GM12865 (cell line): ENCODE measurements around the gene SIK2.

Experiments used
- DNase-seq: peaks from one replicate; pipeline ENCODE4 v3.0.0; 2010; ENCODE audit warnings: low read depth
- H3K4me3 ChIP-seq: 2 replicates; pipeline ENCODE4 v1.5.1; 2011; ENCODE audit warnings: mild to moderate bottlenecking, low read depth, low read length, control low read depth
- CTCF ChIP-seq: IDR thresholded peaks from 2 replicates; pipeline ENCODE4 v1.5.1; 2011; ENCODE audit warnings: low read length, control low read depth, low read depth, inconsistent platforms; ENCODE audit not compliant: insufficient read depth; ENCODE audit errors: missing control alignments

Gene SIK2

GRCh38 chr11:111729071-111729830 is 127.0 kb downstream of the SIK2 start:
- no peak for DNase-seq
- H3K4me3 ChIP-seq, result no peak overlapping the region
- no peak for TF ChIP-seq CTCF

GRCh38 chr11:111729831-111730311 is 127.6 kb downstream of the SIK2 start:
- DNase-seq, result no peak
- TF ChIP-seq CTCF, result no peak
- no peak overlapping the region for H3K4me3 ChIP-seq

GRCh38 chr11:111730871-111731591 is 128.8 kb downstream of the SIK2 start:
- DNase-seq, result no peak
- H3K4me3 ChIP-seq, result no peak overlapping the region
- no peak for TF ChIP-seq CTCF

GRCh38 chr11:111731821-111732220 is 129.6 kb downstream of the SIK2 start:
- no peak for TF ChIP-seq CTCF
- DNase-seq, result no peak
- H3K4me3 ChIP-seq, result no peak overlapping the region

GRCh38 chr11:111733016-111733415 is 130.8 kb downstream of the SIK2 start:
- DNase-seq, result no peak
- no peak overlapping the region for H3K4me3 ChIP-seq
- no peak for TF ChIP-seq CTCF

GRCh38 chr11:111733611-111734088 is 131.4 kb downstream of the SIK2 start:
- no peak overlapping the region for H3K4me3 ChIP-seq
- TF ChIP-seq CTCF, result no peak
- no peak for DNase-seq
